Mesodermal cell (in vitro differentiated cells): ENCODE measurements around the gene BRDT.

ENCODE experiments used
- H3K27ac ChIP-seq: 2 replicates; pipeline ENCODE4 v1.7.0; 2013; ENCODE audit warnings: mild to moderate bottlenecking, low read depth, low read length, moderate library complexity; ENCODE audit not compliant: severe bottlenecking
- H3K36me3 ChIP-seq: 2 replicates; pipeline ENCODE4 v1.7.1; 2013; ENCODE audit warnings: mild to moderate bottlenecking, low read length, moderate library complexity; ENCODE audit not compliant: control insufficient read depth, insufficient read depth
- H3K4me1 ChIP-seq: one replicate; pipeline ENCODE4 v1.7.1; 2013; ENCODE audit warnings: mild to moderate bottlenecking, low read length; ENCODE audit not compliant: insufficient read depth, control insufficient read depth, poor library complexity, severe bottlenecking
- H3K4me3 ChIP-seq: 2 replicates; pipeline ENCODE4 v1.7.0; 2013; ENCODE audit warnings: low read length, control low read depth, mild to moderate bottlenecking; ENCODE audit not compliant: insufficient read depth, poor library complexity, severe bottlenecking; ENCODE audit errors: extremely low read depth
- H3K9me3 ChIP-seq: 2 replicates; pipeline ENCODE4 v1.7.1; 2013; ENCODE audit warnings: mild to moderate bottlenecking, low read length, moderate library complexity; ENCODE audit not compliant: control insufficient read depth
- WGBS, 2 experiments: methylation state at CpG; one replicate each; pipeline ENCODE4 v1.1.5; 2013; ENCODE audit warnings: missing lambda C conversion rate in 2 of 2; ENCODE audit not compliant: insufficient coverage in 2 of 2; 5-methylcytosine and 5-hydroxymethylcytosine counted together

Gene BRDT

DNA sequence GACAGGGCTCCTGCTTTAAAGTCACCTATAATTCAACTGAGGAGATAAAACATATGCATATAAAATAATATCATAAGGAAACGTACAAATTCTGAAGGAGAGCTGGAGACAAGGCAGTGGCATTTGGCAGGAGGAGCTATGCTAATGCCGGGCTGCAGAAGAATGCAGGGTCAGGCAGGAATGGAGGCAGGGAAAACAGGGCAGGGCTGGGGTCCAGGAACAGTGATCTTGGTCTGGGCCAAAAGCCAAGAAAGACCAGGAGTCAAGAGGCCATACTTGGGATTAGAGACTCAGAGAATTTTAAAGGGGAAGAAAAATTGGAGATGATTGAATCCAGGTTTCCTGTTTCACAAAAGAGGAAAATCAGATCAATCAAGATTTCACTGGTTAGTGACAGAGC is 20.0 kb upstream of the BRDT start:
- no peaks in the 10 kb centered on the region for H3K36me3 ChIP-seq
- 33 to 48% methylated on average over 1 to 2 of the region's 2 CpGs for WGBS, 2 experiments
- H3K27ac ChIP-seq = no peak overlapping the region
- no peaks in the 10 kb centered on the region for H3K4me1 ChIP-seq
- no peak overlapping the region for H3K4me3 ChIP-seq
- no peaks in the 10 kb centered on the region for H3K9me3 ChIP-seq

DNA sequence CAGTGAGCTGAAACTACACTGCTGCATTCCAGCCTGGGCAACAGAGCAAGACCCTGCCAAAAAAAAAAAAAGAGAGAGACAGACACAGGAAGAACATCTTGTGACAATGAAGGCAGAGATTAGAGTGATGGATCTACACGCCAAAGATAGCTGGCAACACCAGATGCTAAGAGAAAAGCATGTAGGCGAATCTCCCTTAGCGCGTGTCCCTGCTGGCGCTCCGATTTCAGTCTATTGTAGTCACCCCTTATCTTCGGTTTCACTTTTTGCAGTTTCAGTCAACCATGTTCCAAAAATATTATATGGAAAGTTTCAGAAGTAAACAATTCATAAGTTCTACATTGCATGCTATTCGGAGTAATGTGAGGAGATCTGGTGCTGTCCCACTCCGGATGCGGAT is 11.6 kb upstream of the BRDT start:
- no peaks in the 10 kb centered on the region for H3K9me3 ChIP-seq
- H3K36me3 ChIP-seq = no peaks in the 10 kb centered on the region
- no peak overlapping the region for H3K4me3 ChIP-seq
- no peak overlapping the region for H3K27ac ChIP-seq
- no peaks in the 10 kb centered on the region for H3K4me1 ChIP-seq
- 96 to 100% methylated on average over 1 to 7 of the region's 10 CpGs for WGBS, 2 experiments

DNA sequence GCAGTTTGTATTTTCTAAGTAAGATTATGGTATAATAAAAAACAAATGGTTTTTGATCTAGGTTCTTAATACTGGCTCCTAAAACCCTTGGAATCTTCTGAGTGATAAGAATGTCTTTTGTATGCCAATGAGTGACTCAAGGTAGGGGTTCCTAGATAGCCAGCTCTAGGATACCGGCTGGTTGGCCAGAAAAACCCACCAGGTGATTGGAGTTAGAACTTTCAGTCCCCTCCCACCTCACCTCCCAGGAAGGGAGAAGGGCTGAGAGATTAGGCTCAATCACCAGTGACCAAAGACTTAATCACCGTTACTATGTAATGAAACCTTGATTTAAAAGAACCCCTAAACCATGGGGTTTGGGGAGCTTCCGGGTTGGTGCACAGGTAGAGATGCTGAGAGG is 8.7 kb upstream of the BRDT start:
- no CpG with 5 or more reads among the region's 3 CpGs for WGBS, 2 experiments

DNA sequence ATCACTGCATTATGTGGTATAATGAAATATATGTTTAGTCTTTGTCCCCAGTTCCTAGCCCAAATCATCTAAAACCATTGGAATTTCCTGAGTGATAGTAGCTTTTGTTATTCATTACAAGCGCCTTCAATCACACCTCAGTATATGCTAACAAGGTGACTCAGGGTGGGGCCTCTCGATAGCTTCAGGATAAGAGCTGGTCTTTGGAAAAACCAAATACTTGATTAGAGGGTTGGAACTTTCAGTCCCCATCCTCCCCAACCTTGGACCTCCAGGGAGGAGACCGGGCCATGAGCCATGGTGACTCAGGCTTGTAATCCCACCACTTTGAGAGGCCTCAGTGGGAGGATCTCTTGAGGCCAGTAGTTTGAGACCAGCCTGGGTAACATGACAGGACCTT is 5.1 kb upstream of the BRDT start:
- 60% methylated on average over 2 of the region's 3 CpGs; no CpG with 5 or more reads in 1 of the 2 experiments for WGBS, 2 experiments
- no peaks in the 10 kb centered on the region for H3K9me3 ChIP-seq

More for the DNA sequence above, 8.7 kb upstream of the BRDT start:
- Histone ChIP-seq H3K4me3 (no peak overlapping the region), H3K27ac (no peak overlapping the region), H3K4me1 (no peaks in the 10 kb centered on the region), H3K9me3 (no peaks in the 10 kb centered on the region), H3K36me3 (no peaks in the 10 kb centered on the region)

DNA sequence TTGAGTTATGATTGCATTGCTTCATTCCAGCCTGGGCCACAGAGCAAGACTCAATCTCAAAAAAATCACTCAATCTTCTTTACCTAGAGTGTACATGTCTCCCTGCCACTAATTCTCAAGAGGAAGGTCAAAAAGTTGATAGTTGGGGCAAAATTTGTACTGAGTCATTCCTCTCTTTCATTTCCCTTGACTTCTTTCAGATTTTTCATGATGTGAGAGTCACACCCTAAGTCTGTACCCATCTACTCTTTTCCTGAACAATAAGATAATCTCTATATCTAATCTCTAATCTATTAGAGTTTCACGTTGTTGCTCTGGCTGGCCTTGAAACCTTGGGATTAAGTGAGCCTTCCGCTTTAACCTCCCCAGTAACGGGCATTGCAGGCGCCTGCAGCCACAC is 1.1 kb upstream of the BRDT start:
- H3K9me3 ChIP-seq = no peaks in the 10 kb centered on the region
- WGBS, 2 experiments = 93 to 94% methylated on average over 3 of the region's 4 CpGs

More for the DNA sequence above, 5.1 kb upstream of the BRDT start:
- Histone ChIP-seq H3K4me3 (no peak overlapping the region), H3K36me3 (no peaks in the 10 kb centered on the region), H3K27ac (no peak overlapping the region), H3K4me1 (no peaks in the 10 kb centered on the region)

DNA sequence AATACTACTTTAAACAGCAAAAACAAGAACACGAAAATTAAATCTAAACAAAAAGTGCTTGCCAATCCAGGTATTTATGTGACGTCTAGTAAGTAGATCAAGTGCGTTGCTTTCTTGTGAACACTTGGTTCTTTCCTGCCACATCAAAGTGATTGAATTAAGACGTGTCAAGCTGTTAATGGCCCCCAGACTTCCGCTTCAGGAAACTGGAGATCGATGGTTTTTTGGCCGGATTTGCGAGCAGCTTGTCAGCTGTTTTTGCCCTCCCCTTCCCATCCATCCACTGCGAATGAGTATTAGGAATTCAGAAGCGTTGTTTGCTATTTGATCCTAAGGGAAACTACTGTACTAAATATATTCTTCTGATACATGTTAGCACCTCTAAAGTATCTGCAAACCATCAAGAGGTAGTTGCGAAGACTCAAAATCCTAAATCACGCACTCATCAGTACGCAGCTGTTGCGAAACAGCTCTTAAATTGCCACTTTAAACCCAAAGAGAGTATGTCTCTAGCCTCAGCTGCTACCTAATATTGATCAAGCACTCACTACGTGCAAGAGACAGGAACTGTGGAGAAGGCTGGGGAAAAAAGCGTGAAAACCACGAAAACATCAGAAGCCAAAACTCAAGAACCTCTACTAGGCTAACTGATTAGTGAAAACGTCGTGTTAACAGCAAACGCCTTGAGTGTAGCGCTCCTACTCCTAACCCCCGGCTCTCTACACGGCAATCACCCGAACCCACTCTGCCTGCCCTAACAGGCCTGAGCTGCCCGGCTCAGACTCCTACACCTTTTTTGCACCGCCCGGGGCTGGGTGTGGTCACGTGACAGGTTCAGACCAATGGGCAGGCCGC is 473 bp upstream of the BRDT start:
- Histone ChIP-seq H3K4me3 (no peak overlapping the region), H3K4me1 (no peaks in the 10 kb centered on the region), H3K27ac (no peak overlapping the region), H3K36me3 (no peaks in the 10 kb centered on the region), H3K9me3 (no peaks in the 10 kb centered on the region)
- 93 to 94% methylated on average over 19 to 26 of the region's 29 CpGs for WGBS, 2 experiments

More for the DNA sequence above, 1.1 kb upstream of the BRDT start:
- Histone ChIP-seq H3K4me3 (no peak overlapping the region), H3K27ac (no peak overlapping the region), H3K36me3 (no peaks in the 10 kb centered on the region), H3K4me1 (no peaks in the 10 kb centered on the region)

DNA sequence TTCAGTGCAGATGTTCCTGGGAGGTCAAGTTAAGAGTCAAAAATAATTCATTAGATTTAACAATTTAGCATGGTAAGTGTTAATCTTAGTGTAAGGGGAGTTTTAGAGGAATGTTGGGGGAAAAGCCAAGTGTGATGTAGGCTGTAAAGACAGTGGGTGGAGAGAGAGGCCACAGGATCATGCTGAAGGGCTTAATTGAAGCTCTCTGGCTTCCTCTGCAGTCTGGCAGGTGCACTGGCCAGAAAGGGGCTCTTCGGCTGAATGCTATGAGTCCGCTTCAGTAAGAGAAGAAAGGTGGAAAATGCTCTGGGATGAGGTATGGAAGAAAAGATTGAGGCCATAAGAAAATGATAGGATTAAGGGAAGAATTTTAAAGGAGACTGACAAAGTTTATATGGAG is 3.0 kb downstream of the BRDT start:
- no peak overlapping the region for H3K4me3 ChIP-seq
- 0 to 47% methylated on average over 1 to 2 of the region's 2 CpGs for WGBS, 2 experiments
- no peaks in the 10 kb centered on the region for H3K9me3 ChIP-seq
- H3K4me1 ChIP-seq = no peaks in the 10 kb centered on the region
- no peaks in the 10 kb centered on the region for H3K36me3 ChIP-seq
- H3K27ac ChIP-seq = no peak overlapping the region

DNA sequence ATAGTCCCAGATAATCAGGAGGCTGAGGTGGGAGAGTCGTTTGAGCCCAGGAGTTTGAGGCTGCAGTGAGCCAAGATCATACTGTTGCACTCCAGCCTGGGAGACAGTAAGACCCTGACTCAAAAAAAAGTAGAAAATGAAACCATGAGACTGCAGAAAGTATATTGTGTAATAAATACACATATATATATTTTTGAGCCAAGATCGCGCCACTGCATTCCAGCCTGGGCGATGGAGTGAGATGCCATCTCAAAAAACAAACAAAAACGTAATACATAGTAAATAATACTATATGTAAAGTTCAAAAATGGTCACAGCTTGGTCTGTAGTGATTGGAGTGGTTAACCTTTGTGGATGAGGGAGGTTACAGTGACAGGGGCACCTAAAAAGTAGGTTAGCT is 9.7 kb downstream of the BRDT start:
- H3K4me3 ChIP-seq = no peak overlapping the region
- no peaks in the 10 kb centered on the region for H3K36me3 ChIP-seq
- H3K27ac ChIP-seq = no peak overlapping the region
- no peaks in the 10 kb centered on the region for H3K4me1 ChIP-seq
- 88% methylated on average over 1 of the region's 5 CpGs; no CpG with 5 or more reads in 1 of the 2 experiments for WGBS, 2 experiments
- H3K9me3 ChIP-seq = no peaks in the 10 kb centered on the region

DNA sequence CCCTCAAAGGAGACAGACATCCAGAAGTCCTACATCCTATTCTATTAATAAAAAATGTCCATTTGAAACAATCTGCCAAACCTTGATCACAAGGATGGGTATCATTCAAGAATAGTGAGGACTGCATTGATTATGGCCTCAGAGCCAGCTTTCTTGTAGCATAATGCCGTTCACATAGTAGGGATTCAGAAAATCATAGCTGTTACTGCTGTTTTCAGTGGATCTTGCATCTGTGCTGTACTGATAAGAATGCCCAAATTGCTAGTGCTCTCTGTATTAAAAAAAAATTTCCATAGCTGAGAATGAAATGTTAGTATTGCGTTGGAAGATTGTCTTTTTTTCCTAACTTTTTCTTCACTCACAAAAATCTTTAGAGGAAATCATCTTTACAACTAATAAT is 19.1 kb downstream of the BRDT start:
- 86 to 100% methylated on average over 1 of the region's 2 CpGs for WGBS, 2 experiments
- H3K9me3 ChIP-seq = no peaks in the 10 kb centered on the region
- no peaks in the 10 kb centered on the region for H3K36me3 ChIP-seq
- no peaks in the 10 kb centered on the region for H3K4me1 ChIP-seq
- H3K4me3 ChIP-seq = no peak overlapping the region
- no peak overlapping the region for H3K27ac ChIP-seq

DNA sequence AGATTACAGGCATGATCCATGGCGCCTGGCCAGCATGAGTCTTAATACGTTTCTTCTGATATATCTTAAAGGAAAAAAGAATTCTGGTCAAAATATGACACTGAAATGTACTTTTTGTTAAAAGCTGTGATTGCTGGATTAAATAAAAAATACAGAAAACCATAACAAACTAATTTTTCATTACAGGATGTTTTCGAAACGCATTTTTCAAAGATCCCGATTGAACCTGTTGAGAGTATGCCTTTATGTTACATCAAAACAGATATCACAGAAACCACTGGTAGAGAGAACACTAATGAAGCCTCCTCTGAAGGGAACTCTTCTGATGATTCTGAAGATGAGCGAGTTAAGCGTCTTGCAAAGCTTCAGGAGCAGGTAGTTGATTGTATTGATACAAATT is 30.2 kb downstream of the BRDT start:
- Histone ChIP-seq H3K4me3 (no peak overlapping the region), H3K9me3 (no peaks in the 10 kb centered on the region), H3K36me3 (no peaks in the 10 kb centered on the region), H3K27ac (no peak overlapping the region), H3K4me1 (no peaks in the 10 kb centered on the region)
- 78% methylated on average over 2 of the region's 7 CpGs; no CpG with 5 or more reads in 1 of the 2 experiments for WGBS, 2 experiments

DNA sequence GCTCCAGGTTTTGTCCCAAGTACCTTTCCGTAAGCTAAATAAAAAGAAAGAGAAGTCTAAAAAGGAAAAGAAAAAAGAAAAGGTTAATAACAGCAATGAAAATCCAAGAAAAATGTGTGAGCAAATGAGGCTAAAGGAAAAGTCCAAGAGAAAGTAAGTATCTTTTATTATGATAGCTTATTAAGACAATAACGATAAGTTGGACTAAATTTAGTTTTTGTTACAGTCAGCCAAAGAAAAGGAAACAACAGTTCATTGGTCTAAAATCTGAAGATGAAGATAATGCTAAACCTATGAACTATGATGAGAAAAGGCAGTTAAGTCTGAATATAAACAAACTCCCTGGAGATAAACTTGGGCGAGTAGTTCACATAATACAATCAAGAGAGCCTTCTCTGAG is 31.5 kb downstream of the BRDT start:
- Histone ChIP-seq H3K36me3 (no peaks in the 10 kb centered on the region), H3K27ac (no peak overlapping the region), H3K4me1 (no peaks in the 10 kb centered on the region), H3K9me3 (no peaks in the 10 kb centered on the region), H3K4me3 (no peak overlapping the region)
- WGBS, 2 experiments = 92% methylated on average over 2 of the region's 3 CpGs; no CpG with 5 or more reads in 1 of the 2 experiments
